H9 (cell line): Measurements from ENCODE around the gene UBE2D3. TPM values are rescaled to one million over a fixed set of nuclear protein-coding genes. Genes with fewer than 3 reads are reported as not detected.

Experiments
- DNase-seq: peaks from one replicate; pipeline ENCODE4 v3.0.0-alpha.2; 2017
- H2AFZ ChIP-seq: one replicate; pipeline ENCODE4 v1.6.1; 2013; ENCODE audit warnings: mild to moderate bottlenecking, low read length, control low read depth, moderate library complexity
- H2AK5ac ChIP-seq: 2 replicates; pipeline ENCODE4 v1.6.1; 2013; ENCODE audit warnings: low read length, control low read depth, mixed read lengths; ENCODE audit not compliant: insufficient read length
- H2BK120ac ChIP-seq: one replicate; pipeline ENCODE4 v1.6.1; 2013; ENCODE audit warnings: low read depth, mild to moderate bottlenecking, low read length, control low read depth, inconsistent platforms; ENCODE audit not compliant: poor library complexity, severe bottlenecking
- H2BK12ac ChIP-seq: 2 replicates; pipeline ENCODE4 v1.6.1; 2013; ENCODE audit warnings: low read length, control low read depth, mixed read lengths, low read depth; ENCODE audit not compliant: insufficient read length
- H2BK15ac ChIP-seq: 2 replicates; pipeline ENCODE4 v1.6.1; 2013; ENCODE audit warnings: low read depth, low read length, control low read depth
- H2BK20ac ChIP-seq: one replicate; pipeline ENCODE4 v1.6.1; 2013; ENCODE audit warnings: low read depth, mild to moderate bottlenecking, low read length, control low read depth, inconsistent platforms; ENCODE audit not compliant: poor library complexity, severe bottlenecking
- H2BK5ac ChIP-seq: 2 replicates; pipeline ENCODE4 v1.6.1; 2013; ENCODE audit warnings: low read length, control low read depth, mixed read lengths; ENCODE audit not compliant: insufficient read length
- H3K14ac ChIP-seq: 2 replicates; pipeline ENCODE4 v1.6.1; 2013; ENCODE audit warnings: low read length, control low read depth; ENCODE audit not compliant: insufficient read depth
- H3K18ac ChIP-seq: 2 replicates; pipeline ENCODE4 v1.6.1; 2013; ENCODE audit warnings: low read depth, mild to moderate bottlenecking, mixed read lengths, low read length, control low read depth; ENCODE audit not compliant: insufficient read length
- H3K23ac ChIP-seq: 2 replicates; pipeline ENCODE4 v1.6.1; 2013; ENCODE audit warnings: low read length, control low read depth, mixed read lengths, low read depth; ENCODE audit not compliant: insufficient read length
- H3K23me2 ChIP-seq: 2 replicates; pipeline ENCODE4 v1.6.1; 2013; ENCODE audit warnings: low read depth, mild to moderate bottlenecking, mixed read lengths, low read length, control low read depth; ENCODE audit not compliant: insufficient read length, poor library complexity, severe bottlenecking
- H3K27ac ChIP-seq: 2 replicates; pipeline ENCODE4 v1.5.1; 2013; ENCODE audit warnings: low read length, control low read depth, mixed read lengths, low read depth; ENCODE audit not compliant: insufficient read length
- H3K27me3 ChIP-seq: 2 replicates; pipeline ENCODE4 v1.6.1; 2013; ENCODE audit warnings: low read length, control low read depth, inconsistent platforms; ENCODE audit not compliant: insufficient read depth
- H3K4ac ChIP-seq: 2 replicates; pipeline ENCODE4 v1.6.1; 2013; ENCODE audit warnings: low read depth, mild to moderate bottlenecking, control low read depth, inconsistent platforms, low read length, moderate library complexity
- H3K4me1 ChIP-seq: 2 replicates; pipeline ENCODE4 v1.6.1; 2013; ENCODE audit warnings: low read length, control low read depth, inconsistent platforms; ENCODE audit not compliant: insufficient read depth
- H3K4me2 ChIP-seq: 2 replicates; pipeline ENCODE4 v1.6.1; 2013; ENCODE audit warnings: low read length, control low read depth, mixed read lengths; ENCODE audit not compliant: insufficient read length, insufficient read depth
- H3K56ac ChIP-seq: 2 replicates; pipeline ENCODE4 v1.6.1; 2013; ENCODE audit warnings: low read depth, mild to moderate bottlenecking, mixed read lengths, low read length, control low read depth; ENCODE audit not compliant: insufficient read length
- H3K79me1 ChIP-seq: 2 replicates; pipeline ENCODE4 v1.6.1; 2013; ENCODE audit warnings: low read depth, mild to moderate bottlenecking, moderate library complexity, low read length, control low read depth, inconsistent platforms; ENCODE audit not compliant: insufficient read depth, poor library complexity, severe bottlenecking
- H3K79me2 ChIP-seq: 2 replicates; pipeline ENCODE4 v1.6.1; 2013; ENCODE audit warnings: low read length, control low read depth, inconsistent platforms; ENCODE audit not compliant: insufficient read depth
- H3K9ac ChIP-seq: 2 replicates; pipeline ENCODE4 v1.6.1; 2013; ENCODE audit warnings: low read length, control low read depth, mixed read lengths; ENCODE audit not compliant: insufficient read length; ENCODE audit errors: extremely low read depth
- H3K9me3 ChIP-seq: one replicate; pipeline ENCODE4 v1.6.1; 2013; ENCODE audit warnings: low read depth, low read length, inconsistent platforms; ENCODE audit not compliant: control insufficient read depth
- H3T11ph ChIP-seq: one replicate; pipeline ENCODE4 v1.6.1; 2013; ENCODE audit warnings: mild to moderate bottlenecking, low read length, control low read depth, inconsistent platforms
- H4K20me1 ChIP-seq: one replicate; pipeline ENCODE4 v1.6.1; 2013; ENCODE audit not compliant: control insufficient read depth, insufficient read length, insufficient read depth
- H4K5ac ChIP-seq: 2 replicates; pipeline ENCODE4 v1.6.1; 2013; ENCODE audit warnings: low read depth, mild to moderate bottlenecking, mixed read lengths, low read length, control low read depth; ENCODE audit not compliant: insufficient read length
- H4K8ac ChIP-seq: replicated peaks from 2 replicates; pipeline ENCODE4 v1.6.1; 2013; ENCODE audit warnings: low read length, control low read depth, mixed read lengths, low read depth; ENCODE audit not compliant: insufficient read length
- H4K91ac ChIP-seq: 2 replicates; pipeline ENCODE4 v1.6.1; 2013; ENCODE audit warnings: low read depth, mild to moderate bottlenecking, moderate library complexity, mixed read lengths, low read length, control low read depth; ENCODE audit not compliant: insufficient read length
- H3K27ac Mint-ChIP-seq, 3 experiments: 2 replicates in 2 of 3; 3 replicates in 1 of 3; pipeline ENCODE4 v1.8.0; 2020 to 2021; ENCODE audit warnings: mixed read lengths in 3 of 3, mild to moderate bottlenecking in 1 of 3, moderate library complexity in 1 of 3
- H3K27me3 Mint-ChIP-seq: 2 replicates; pipeline ENCODE4 v1.8.0; 2021; ENCODE audit warnings: low read depth, mild to moderate bottlenecking, moderate library complexity, mixed read lengths
- H3K36me3 Mint-ChIP-seq, 3 experiments: 2 replicates in 2 of 3; 3 replicates in 1 of 3; pipeline ENCODE4 v1.8.0; 2020 to 2021; ENCODE audit warnings: low read depth in 3 of 3, mixed read lengths in 3 of 3; ENCODE audit not compliant: insufficient read depth in 1 of 3
- H3K4me1 Mint-ChIP-seq, 2 experiments: 2 replicates each; pipeline ENCODE4 v1.8.0; 2020; ENCODE audit warnings: mixed read lengths in 2 of 2
- H3K4me3 Mint-ChIP-seq, 2 experiments: 2 replicates in 1 of 2; 3 replicates in 1 of 2; pipeline ENCODE4 v1.8.0; 2020 to 2021; ENCODE audit warnings: mild to moderate bottlenecking in 2 of 2, mixed read lengths in 2 of 2, moderate library complexity in 1 of 2
- H3K9me3 Mint-ChIP-seq, 2 experiments: 2 replicates in 1 of 2; 3 replicates in 1 of 2; pipeline ENCODE4 v1.8.0; 2020; ENCODE audit warnings: mild to moderate bottlenecking in 2 of 2, mixed read lengths in 2 of 2, moderate library complexity in 1 of 2
- WGBS: extraction: QIAGEN DNeasy Blood & Tissue Kit; methylation state at CpG from one replicate; pipeline ENCODE4 v1.1.7; 2013; ENCODE audit warnings: missing lambda C conversion rate, low lambda C conversion rate, mixed read lengths; ENCODE audit not compliant: insufficient read length; ENCODE audit errors: extremely low coverage; 5-methylcytosine and 5-hydroxymethylcytosine counted together
- total RNA-seq: library from RNA; stranded (reverse); gene quantifications from 2 replicates; pipeline ENCODE4 v1.2.1, GENCODE V29; 2021
- TF ChIP-seq, protein P1 (sequence below): fragments of 200-600 bp; sonication (generic); conservative IDR thresholded peaks from 3 replicates; pipeline ENCODE4 v1.8.0; 2021; ENCODE audit warnings: antibody characterized with exemption, mild to moderate bottlenecking

UBE2D3 gene
- total RNA-seq, 1 experiment from 2014 or later, result 378 TPM

GRCh38 chr4:102760645-102761295, 66.6 kb downstream of the UBE2D3 start, which contains the start of gene MANBA:
TSS of gene MANBA (minus strand) at chr4:102760968. CDS start at chr4:102760894, 74 bp downstream.
- H3K27ac ChIP-seq, result no peak within 1 kb of the TSS

More at GRCh38 chr4:102760645-102761295, 66.6 kb downstream of the UBE2D3 start, which contains the start of gene MANBA:
- Mint-ChIP-seq H3K27ac (peak within 1 kb of the TSS in 2 of 3 experiments; percentile 93 to 95; a peak in 5 of 7 replicates), H3K9me3 (peaks cover 7 to 13% of the 10 kb centered on the region in 2 experiments; a peak in 4 of 5 replicates), H3K4me1 (peaks cover 26% of the 10 kb centered on the region in 2 experiments), H3K36me3 (peaks cover 4 to 8% (median 7%) of the 10 kb centered on the region in 3 experiments), H3K4me3 (peak within 1 kb of the TSS; percentile 88 to 96), H3K27me3 (peaks cover 6% of the 10 kb centered on the region)
- H3K9ac ChIP-seq, result peak within 1 kb of the TSS; percentile 73
- H2BK20ac ChIP-seq, result no peak within 1 kb of the TSS
- no CpG with 5 or more reads among the region's 60 CpGs for WGBS
- H3T11ph ChIP-seq, result no peak within 1 kb of the TSS
- no peak within 1 kb of the TSS for H3K4ac ChIP-seq
- no peak within 1 kb of the TSS for H3K23ac ChIP-seq
- H2BK15ac ChIP-seq, result no peak within 1 kb of the TSS
- TF ChIP-seq, protein P1, sequence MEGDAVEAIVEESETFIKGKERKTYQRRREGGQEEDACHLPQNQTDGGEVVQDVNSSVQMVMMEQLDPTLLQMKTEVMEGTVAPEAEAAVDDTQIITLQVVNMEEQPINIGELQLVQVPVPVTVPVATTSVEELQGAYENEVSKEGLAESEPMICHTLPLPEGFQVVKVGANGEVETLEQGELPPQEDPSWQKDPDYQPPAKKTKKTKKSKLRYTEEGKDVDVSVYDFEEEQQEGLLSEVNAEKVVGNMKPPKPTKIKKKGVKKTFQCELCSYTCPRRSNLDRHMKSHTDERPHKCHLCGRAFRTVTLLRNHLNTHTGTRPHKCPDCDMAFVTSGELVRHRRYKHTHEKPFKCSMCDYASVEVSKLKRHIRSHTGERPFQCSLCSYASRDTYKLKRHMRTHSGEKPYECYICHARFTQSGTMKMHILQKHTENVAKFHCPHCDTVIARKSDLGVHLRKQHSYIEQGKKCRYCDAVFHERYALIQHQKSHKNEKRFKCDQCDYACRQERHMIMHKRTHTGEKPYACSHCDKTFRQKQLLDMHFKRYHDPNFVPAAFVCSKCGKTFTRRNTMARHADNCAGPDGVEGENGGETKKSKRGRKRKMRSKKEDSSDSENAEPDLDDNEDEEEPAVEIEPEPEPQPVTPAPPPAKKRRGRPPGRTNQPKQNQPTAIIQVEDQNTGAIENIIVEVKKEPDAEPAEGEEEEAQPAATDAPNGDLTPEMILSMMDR, result no peak
- H3K79me1 ChIP-seq, result peaks cover 2% of the 10 kb centered on the region
- H3K79me2 ChIP-seq, result peaks cover 10% of the 10 kb centered on the region; the same call in 1 of the 2 replicates
- peak within 1 kb of the TSS; percentile 16 for H3K18ac ChIP-seq
- H2BK5ac ChIP-seq, result no peak within 1 kb of the TSS
- no peak within 1 kb of the TSS for H4K8ac ChIP-seq
- H3K9me3 ChIP-seq, result no peaks in the 10 kb centered on the region
- H2BK12ac ChIP-seq, result no peak within 1 kb of the TSS
- no peaks in the 10 kb centered on the region for H3K4me1 ChIP-seq
- H3K4me2 ChIP-seq, result peak within 1 kb of the TSS; percentile 99
- no peak within 1 kb of the TSS for H2BK120ac ChIP-seq
- peak within 1 kb of the TSS; percentile 80 for H3K14ac ChIP-seq
- no peak within 1 kb of the TSS for H2AK5ac ChIP-seq
- H4K20me1 ChIP-seq, result no peaks in the 10 kb centered on the region
- H3K56ac ChIP-seq, result no peak within 1 kb of the TSS
- peak; percentile 90 for DNase-seq
- no peak within 1 kb of the TSS for H4K5ac ChIP-seq
- H2AFZ ChIP-seq, result peak within 1 kb of the TSS; percentile 79
- H3K23me2 ChIP-seq, result peaks cover 14% of the 10 kb centered on the region
- H4K91ac ChIP-seq, result no peak within 1 kb of the TSS
- H3K27me3 ChIP-seq, result no peaks in the 10 kb centered on the region
